ENCODE measurements around the gene TTC39B. TPM values are rescaled to one million over a fixed set of nuclear protein-coding genes. Genes with fewer than 3 reads are reported as not detected.
A peak's percentile ranks its signal among the peaks of the same experiment; 100 is the strongest.

Gene TTC39B
- total RNA-seq, 4 donors from 2014 or later: 37.2 to 55.3 (median 45.6) TPM

- no peak for TF ChIP-seq POLR2A (IDR thresholded peaks at IDR 0.05)
- no peak for TF ChIP-seq EP300 (IDR thresholded peaks at IDR 0.05)
- TF ChIP-seq CTCF (IDR thresholded peaks at IDR 0.05): no peak
- no peak for TF ChIP-seq POLR2AphosphoS5 (IDR thresholded peaks at IDR 0.05)
- no peak overlapping the region for H3K4me3 ChIP-seq
- WGBS: 77% methylated on average over 8 of the region's 8 CpGs
- no peaks in the 10 kb centered on the region for H3K27me3 ChIP-seq
- H3K9me3 ChIP-seq: no peaks in the 10 kb centered on the region
- no peak overlapping the region for H3K27ac ChIP-seq
- DNase-seq (ENCODE audit: low spot score in 2 of 2): no peak
- H3K4me1 ChIP-seq: no peaks in the 10 kb centered on the region
- H3K36me3 ChIP-seq: no peaks in the 10 kb centered on the region
Measured at GRCh38 chr9:15282567-15283285, 24.3 kb downstream of the TTC39B start.

- TF ChIP-seq EP300 (IDR thresholded peaks at IDR 0.05) (no peak), POLR2AphosphoS5 (IDR thresholded peaks at IDR 0.05) (no peak), CTCF (IDR thresholded peaks at IDR 0.05) (no peak), POLR2A (IDR thresholded peaks at IDR 0.05) (no peak)
- peaks cover 5% of the 10 kb centered on the region for H3K4me1 ChIP-seq
- H3K36me3 ChIP-seq: no peaks in the 10 kb centered on the region
- no peak overlapping the region for H3K4me3 ChIP-seq
- 91% methylated on average over 3 of the region's 3 CpGs for WGBS
- no peaks in the 10 kb centered on the region for H3K27me3 ChIP-seq
- H3K27ac ChIP-seq: no peak overlapping the region
- H3K9me3 ChIP-seq: no peaks in the 10 kb centered on the region
- DNase-seq (ENCODE audit: low spot score in 2 of 2): no peak
Measured at GRCh38 chr9:15280647-15281046, 26.4 kb downstream of the TTC39B start.

- no peak for DNase-seq (ENCODE audit: low spot score in 2 of 2)
- no peak for TF ChIP-seq POLR2A (IDR thresholded peaks at IDR 0.05)
- Histone ChIP-seq H3K4me3 (no peak overlapping the region), H3K27ac (no peak overlapping the region), H3K27me3 (no peaks in the 10 kb centered on the region), H3K4me1 (peaks cover 5% of the 10 kb centered on the region), H3K36me3 (no peaks in the 10 kb centered on the region), H3K9me3 (no peaks in the 10 kb centered on the region)
Measured at GRCh38 chr9:15278839-15279238, 28.2 kb downstream of the TTC39B start.

- TF ChIP-seq POLR2A (IDR thresholded peaks at IDR 0.05): no peak
- TF ChIP-seq CTCF (IDR thresholded peaks at IDR 0.05): no peak
- no peak for TF ChIP-seq POLR2AphosphoS5 (IDR thresholded peaks at IDR 0.05)
- TF ChIP-seq EP300 (IDR thresholded peaks at IDR 0.05): no peak
- 45% methylated on average over 2 of the region's 2 CpGs for WGBS
- H3K36me3 ChIP-seq: no peaks in the 10 kb centered on the region
- no peaks in the 10 kb centered on the region for H3K9me3 ChIP-seq
- H3K4me1 ChIP-seq: peaks cover 5% of the 10 kb centered on the region
- H3K4me3 ChIP-seq: no peak overlapping the region
- no peak overlapping the region for H3K27ac ChIP-seq
- no peaks in the 10 kb centered on the region for H3K27me3 ChIP-seq
- no peak for DNase-seq (ENCODE audit: low spot score in 2 of 2)
Measured at GRCh38 chr9:15278091-15278687, 28.8 kb downstream of the TTC39B start.

- Histone ChIP-seq H3K9me3 (no peaks in the 10 kb centered on the region), H3K36me3 (no peaks in the 10 kb centered on the region), H3K27ac (no peak overlapping the region), H3K4me1 (peaks cover 5% of the 10 kb centered on the region), H3K4me3 (no peak overlapping the region), H3K27me3 (no peaks in the 10 kb centered on the region)
- 67% methylated on average over 8 of the region's 9 CpGs for WGBS
- TF ChIP-seq EP300 (IDR thresholded peaks at IDR 0.05) (no peak), CTCF (IDR thresholded peaks at IDR 0.05) (peak in 1 of 2 donors; percentile 13), POLR2AphosphoS5 (IDR thresholded peaks at IDR 0.05) (no peak)
- DNase-seq (ENCODE audit: low spot score in 2 of 2): no peak
Measured at GRCh38 chr9:15277400-15278090, 29.5 kb downstream of the TTC39B start.
